ENCODE data around the gene PPIL6. TPM values are rescaled to one million over a fixed set of nuclear protein-coding genes. Genes with fewer than 3 reads are reported as not detected.

The PPIL6 gene
- total RNA-seq, 2 experiments from 2014 or later: 0.84 to 1.3 TPM

- Mint-ChIP-seq H3K9me3 (no peaks in the 10 kb centered on the region), H3K36me3 (ENCODE audit: low read depth) (peaks cover 81% of the 10 kb centered on the region), H3K27me3 (no peaks in the 10 kb centered on the region), H3K27ac (peak overlapping the region; percentile 77), H3K4me3 (peak overlapping the region; percentile 88), H3K4me1 (ENCODE audit: low read depth) (peaks cover 82% of the 10 kb centered on the region)
- TF ChIP-seq CTCF (IDR thresholded peaks at IDR 0.05): no peak
- H3K4me3 ChIP-seq (ENCODE audit: low read length): peak overlapping the region; percentile 85
- no peak overlapping the region for H3K27ac ChIP-seq (ENCODE audit: low read depth in 1 of 2, low read length in 2 of 2)
- ChIA-PET CTCF (interaction anchor here (0.7 to 2.0 kb wide), 4 partner anchors 15 to 97 kb away, joined by 3 to 5 read pairs (median 3); no protein-coding TSS in a partner anchor), POLR2A (interaction anchor here (0.6 to 6.5 kb wide), 6 partner anchors 13 to 97 kb away, joined by 3 to 86 read pairs (median 8); partner anchors contain the start of genes CD164, MICAL1, PPIL6 and SMPD2)
- no peaks in the 10 kb centered on the region for H3K27me3 ChIP-seq (ENCODE audit: control insufficient read depth in 1 of 2, insufficient read depth in 2 of 2, low read length in 2 of 2)
- peaks cover 57% of the 10 kb centered on the region for H3K4me1 ChIP-seq (ENCODE audit: insufficient read depth, low read length)
- H3K36me3 ChIP-seq (ENCODE audit: insufficient read depth, low read length): peaks cover 53% of the 10 kb centered on the region
- no peak for ATAC-seq (ENCODE audit: poor library complexity)
- H3K9me3 ChIP-seq (ENCODE audit: control insufficient read depth in 1 of 2, insufficient read depth in 1 of 2, low read length in 2 of 2): no peaks in the 10 kb centered on the region
- intact Hi-C loops (cut with DNase I, micrococcal nuclease): no loop called here
- DNase-seq: peak in 3 of 14 experiments; percentile 36 to 65 (median 64)
Measured at GRCh38 chr6:109478841-109479624, 38.6 kb upstream of the PPIL6 start.

- Mint-ChIP-seq H3K27me3 (no peaks in the 10 kb centered on the region), H3K4me3 (peak overlapping the region; percentile 88), H3K4me1 (ENCODE audit: low read depth) (peaks cover 80% of the 10 kb centered on the region), H3K27ac (peak overlapping the region; percentile 77), H3K36me3 (ENCODE audit: low read depth) (peaks cover 89% of the 10 kb centered on the region), H3K9me3 (no peaks in the 10 kb centered on the region)
- ChIA-PET CTCF (interaction anchor here (0.7 to 1.5 kb wide), 2 partner anchors 15 to 97 kb away, joined by 3 read pairs; no protein-coding TSS in a partner anchor), POLR2A (interaction anchor here (0.6 to 6.5 kb wide), 4 partner anchors 21 to 96 kb away, joined by 3 to 86 read pairs (median 25); partner anchors contain the start of genes CD164, MICAL1, PPIL6 and SMPD2)
- Histone ChIP-seq H3K4me3 (ENCODE audit: low read length) (peak overlapping the region; percentile 85), H3K27me3 (ENCODE audit: control insufficient read depth in 1 of 2, insufficient read depth in 2 of 2, low read length in 2 of 2) (no peaks in the 10 kb centered on the region), H3K4me1 (ENCODE audit: insufficient read depth, low read length) (peaks cover 58% of the 10 kb centered on the region), H3K27ac (ENCODE audit: low read depth in 1 of 2, low read length in 2 of 2) (no peak overlapping the region), H3K36me3 (ENCODE audit: insufficient read depth, low read length) (peaks cover 60% of the 10 kb centered on the region), H3K9me3 (ENCODE audit: control insufficient read depth in 1 of 2, insufficient read depth in 1 of 2, low read length in 2 of 2) (no peaks in the 10 kb centered on the region)
- no peak for ATAC-seq (ENCODE audit: poor library complexity)
- TF ChIP-seq CTCF (IDR thresholded peaks at IDR 0.05): no peak
- intact Hi-C loops (cut with DNase I, micrococcal nuclease): no loop called here
- DNase-seq: no peak
Measured at GRCh38 chr6:109478222-109478805, 37.9 kb upstream of the PPIL6 start.

- no peak for TF ChIP-seq CTCF (IDR thresholded peaks at IDR 0.05)
- peaks cover 95% of the 10 kb centered on the region for H3K36me3 Mint-ChIP-seq (ENCODE audit: low read depth)
- no peaks in the 10 kb centered on the region for H3K27me3 Mint-ChIP-seq
- ATAC-seq (ENCODE audit: poor library complexity) (no peak), DNase-seq (no peak)
- ChIA-PET CTCF (interaction anchor here (1.5 kb wide), 1 partner anchor 14 kb away, joined by 3 read pairs; no protein-coding TSS in a partner anchor), POLR2A (interaction anchor here (2.0 to 6.5 kb wide), 3 partner anchors 19 to 95 kb away, joined by 6 to 86 read pairs (median 39); partner anchors contain the start of genes CD164 and MICAL1)
- intact Hi-C loops (cut with DNase I, micrococcal nuclease): no loop called here
- Histone ChIP-seq H3K4me1 (ENCODE audit: insufficient read depth, low read length) (peaks cover 63% of the 10 kb centered on the region), H3K27me3 (ENCODE audit: control insufficient read depth in 1 of 2, insufficient read depth in 2 of 2, low read length in 2 of 2) (no peaks in the 10 kb centered on the region), H3K27ac (ENCODE audit: low read depth in 1 of 2, low read length in 2 of 2) (no peak overlapping the region), H3K36me3 (ENCODE audit: insufficient read depth, low read length) (peaks cover 66% of the 10 kb centered on the region), H3K9me3 (ENCODE audit: control insufficient read depth in 1 of 2, insufficient read depth in 1 of 2, low read length in 2 of 2) (no peaks in the 10 kb centered on the region), H3K4me3 (ENCODE audit: low read length) (peak overlapping the region; percentile 85)
- H3K4me1 Mint-ChIP-seq (ENCODE audit: low read depth): peaks cover 86% of the 10 kb centered on the region
- H3K9me3 Mint-ChIP-seq: no peaks in the 10 kb centered on the region
- H3K4me3 Mint-ChIP-seq: peak overlapping the region; percentile 88
- H3K27ac Mint-ChIP-seq: peak overlapping the region; percentile 52
Measured at GRCh38 chr6:109477725-109478124, 37.3 kb upstream of the PPIL6 start.

Data from CD4-positive, alpha-beta T cell (primary cell).